ENCODE data around the gene LRFN2.

Gene LRFN2

DNA sequence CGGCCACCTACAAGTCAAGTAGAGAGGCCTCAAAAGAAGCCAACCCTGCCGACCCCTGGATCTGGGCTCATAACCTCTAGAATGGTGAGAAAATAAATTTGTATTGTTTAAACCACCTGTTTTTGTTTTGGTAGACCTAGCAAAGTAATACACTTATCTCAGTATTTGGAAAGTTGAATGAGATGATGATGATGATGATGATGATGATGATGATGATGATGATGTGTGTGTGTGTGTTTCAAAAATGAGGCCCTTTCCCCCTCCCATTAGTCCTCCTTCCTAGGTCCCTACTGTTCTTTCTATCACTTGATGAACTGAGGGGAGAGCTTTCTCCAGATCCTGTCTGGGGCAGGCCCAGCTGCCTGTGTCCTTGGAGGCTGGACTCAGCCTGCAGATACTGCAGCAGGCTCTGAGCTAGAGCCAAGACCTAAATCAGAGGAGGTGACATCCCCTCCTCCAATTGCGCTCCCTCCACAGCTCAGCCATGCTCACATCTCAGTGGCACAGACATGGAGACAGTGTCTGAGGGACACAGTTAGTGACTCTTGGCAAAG, 120.1 kb downstream of the LRFN2 start:
- DNase-seq: no peak

DNA sequence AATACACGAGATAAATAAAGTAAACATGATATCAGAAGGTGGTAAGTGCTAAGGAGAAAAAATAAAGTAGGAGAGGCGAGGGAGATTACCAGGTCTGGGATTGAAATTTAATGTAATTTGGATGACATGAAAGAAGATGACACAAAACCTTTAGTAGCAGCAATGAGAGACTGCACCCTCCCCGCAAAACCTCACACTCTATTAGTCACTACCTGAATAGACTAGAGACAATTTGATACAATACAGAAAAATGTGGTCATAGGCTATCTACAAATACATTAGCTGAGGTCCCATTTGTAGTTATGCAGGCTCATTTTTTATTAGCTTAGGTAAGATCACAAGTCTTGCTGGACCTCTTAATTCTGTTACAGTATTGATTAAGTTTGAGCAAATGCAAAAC, 125.5 kb downstream of the LRFN2 start:
- DNase-seq: no peak

DNA sequence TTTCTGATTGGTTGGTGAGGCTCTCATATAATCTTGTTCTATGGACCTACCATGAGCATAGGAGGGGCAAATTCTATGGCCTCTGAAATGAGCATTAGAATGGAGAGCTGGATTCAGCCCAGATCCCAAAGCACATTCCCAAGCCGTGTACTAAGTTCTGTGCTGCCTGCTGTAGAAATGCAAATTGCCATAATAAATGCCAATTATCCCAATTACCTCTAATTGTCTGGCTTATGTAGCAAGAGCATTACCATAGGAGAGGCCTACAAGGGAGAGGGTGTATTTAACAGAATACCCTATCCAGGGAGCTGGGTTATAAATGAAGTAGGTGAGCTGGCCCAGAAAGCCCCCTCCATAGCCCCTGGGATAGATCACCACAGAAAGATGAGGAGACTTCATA, 126.8 kb downstream of the LRFN2 start:
- DNase-seq: no peak

DNA sequence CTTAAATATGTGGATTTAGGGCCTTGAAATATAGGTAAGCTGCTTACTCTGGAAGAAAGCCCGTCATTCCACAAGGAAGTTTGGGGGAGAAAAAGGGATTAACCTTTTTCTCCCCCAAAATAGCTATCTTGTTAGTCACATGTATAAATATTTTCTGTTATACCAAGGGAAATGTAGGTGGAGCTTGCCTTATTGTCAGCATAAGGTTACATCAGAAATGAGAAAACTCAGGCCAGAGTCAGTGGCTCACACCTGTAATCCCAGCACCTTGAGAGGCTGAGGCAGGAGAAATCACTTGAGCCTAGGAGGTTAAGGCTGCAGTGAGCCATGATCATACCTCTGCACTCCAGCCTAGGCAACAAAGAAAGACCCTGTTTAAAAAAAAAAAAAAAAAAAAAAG, 129.9 kb downstream of the LRFN2 start:
- no peak for DNase-seq

DNA sequence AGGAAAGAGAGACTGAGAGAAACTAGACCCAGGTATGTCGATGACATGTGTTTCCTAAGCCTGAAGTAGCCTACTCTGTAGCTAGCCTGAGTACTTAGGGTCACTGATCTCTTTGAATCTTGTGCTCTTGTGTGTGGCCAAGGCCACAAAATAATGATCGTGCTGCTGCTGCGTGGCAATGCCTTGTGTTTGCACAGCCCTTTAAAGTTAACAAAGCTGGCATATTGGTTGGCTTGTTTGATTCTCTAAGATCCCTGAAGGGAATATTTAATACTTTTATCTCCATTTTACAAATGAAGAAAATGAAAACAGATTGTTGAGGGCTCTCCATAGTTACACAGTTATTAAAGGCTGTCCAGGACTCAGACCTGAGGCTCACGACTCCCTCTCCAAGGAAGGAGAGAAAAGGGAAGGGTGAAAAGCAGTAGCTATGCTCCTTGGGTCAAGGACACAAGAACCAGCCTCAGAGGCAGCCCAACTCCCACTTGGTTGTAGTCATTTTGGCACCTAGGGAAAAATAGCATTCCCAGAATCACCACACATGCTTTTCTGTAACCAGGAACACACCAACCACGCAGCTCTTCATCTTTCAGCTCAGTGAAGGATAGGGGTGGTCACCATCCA, 130.7 kb downstream of the LRFN2 start:
- DNase-seq: no peak

DNA sequence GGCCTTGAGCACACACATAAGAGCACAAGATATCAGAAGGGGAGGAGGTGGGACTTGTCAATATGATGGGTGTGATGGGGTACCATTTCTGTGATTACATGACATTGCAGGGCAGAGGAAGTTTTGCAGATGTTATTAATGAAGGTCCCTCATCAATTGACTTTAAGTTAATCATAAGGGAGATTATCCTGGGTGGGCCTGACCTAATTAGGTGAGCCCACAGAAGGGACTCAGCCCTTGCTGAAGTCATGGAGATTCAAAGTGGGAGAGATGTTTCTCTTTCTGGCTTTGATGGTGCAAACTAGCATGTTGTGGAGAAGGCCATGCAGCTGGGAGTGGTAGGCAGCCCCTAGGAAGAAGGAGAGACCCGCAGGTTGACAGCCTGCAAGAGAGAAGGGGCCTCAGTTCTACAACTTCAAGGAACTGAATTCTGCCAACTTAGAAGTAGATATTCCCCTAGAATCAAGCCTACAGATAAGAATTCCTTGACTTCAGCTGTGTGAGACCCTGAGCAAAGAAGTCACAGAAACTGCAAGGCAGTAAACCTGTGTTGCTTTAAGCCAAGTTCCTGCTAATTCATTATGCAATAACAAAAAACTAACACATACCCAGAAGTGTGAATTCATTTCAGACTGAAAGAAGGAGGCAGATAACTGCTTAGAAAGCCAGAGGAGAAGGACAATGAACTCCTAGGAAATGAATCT, 131.3 kb downstream of the LRFN2 start:
- DNase-seq: no peak

DNA sequence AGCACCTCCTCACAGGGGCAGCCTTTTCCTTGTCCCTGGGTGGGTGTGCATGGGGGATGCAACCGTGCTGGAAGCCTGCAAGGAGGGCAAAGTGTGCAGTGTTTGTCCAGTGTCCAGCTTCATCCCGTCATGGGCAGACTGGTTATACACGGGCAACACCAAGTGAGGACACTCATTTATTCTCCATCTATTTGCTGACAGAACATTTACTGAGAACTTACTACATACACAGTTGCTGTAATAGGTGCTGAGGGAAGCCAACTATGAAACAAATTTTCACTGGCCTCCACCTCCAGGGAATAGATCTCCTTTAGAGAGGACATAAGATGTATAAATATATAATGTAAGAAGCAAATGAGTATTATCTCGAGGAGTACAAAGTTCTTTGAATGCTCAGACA, 136.7 kb downstream of the LRFN2 start:
- no peak for DNase-seq

DNA sequence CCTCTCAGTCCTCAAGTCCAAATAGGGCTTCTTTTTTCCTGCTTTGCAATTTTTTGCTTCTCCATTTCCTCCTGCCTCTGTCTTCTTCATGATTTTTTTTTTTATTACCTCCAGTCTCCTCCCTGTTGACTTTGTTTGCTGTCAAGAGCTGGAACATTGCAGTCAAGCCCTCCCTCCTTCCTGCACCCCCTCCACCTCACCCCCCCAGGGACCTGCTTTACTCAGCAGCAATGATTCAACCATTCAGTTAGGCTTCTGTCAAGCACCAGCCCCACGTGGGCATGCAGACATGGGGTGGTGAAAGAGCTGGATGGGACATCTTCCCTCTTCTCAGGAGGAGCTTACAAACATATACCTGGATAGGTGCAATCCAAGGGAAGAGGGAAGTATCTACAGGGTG, 142.4 kb downstream of the LRFN2 start:
- DNase-seq: no peak

DNA sequence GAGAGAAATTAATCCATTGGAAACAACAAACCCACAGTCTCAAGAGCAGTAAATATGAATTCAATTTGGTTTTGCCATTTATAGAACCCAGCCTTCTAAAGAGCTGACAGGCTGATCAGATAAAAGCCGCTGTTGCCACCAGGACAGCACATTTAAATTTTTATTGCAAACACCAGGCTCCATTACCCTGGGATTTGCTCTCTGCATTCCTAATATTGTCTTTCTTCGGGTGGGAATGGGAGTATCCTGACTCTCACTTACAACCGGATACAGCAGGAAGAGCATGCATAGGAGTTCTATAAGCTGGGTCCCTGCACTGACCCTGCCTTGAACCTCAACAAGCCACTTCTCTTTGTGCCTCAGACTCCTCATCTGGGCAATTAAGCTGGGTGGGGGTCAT, 142.9 kb downstream of the LRFN2 start:
- no peak for DNase-seq

DNA sequence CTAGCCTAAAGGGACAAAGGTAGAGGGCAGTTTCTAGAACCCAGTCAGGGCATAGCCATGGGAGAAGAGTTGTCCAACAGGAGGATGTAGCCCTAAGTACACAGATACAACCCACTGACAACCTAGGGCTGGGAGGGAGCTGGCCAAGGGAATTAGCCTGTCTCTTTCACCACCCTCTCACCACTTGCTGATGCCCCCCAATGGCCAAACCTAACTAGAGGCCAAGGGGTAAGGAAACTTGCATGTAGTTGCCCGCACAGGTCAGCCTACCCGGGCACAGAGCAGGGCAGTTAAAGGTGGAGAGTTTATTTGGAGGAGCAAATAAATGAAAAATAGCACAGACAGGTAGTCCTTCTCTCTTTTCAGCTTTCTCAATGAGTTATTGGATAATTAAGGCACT, 143.3 kb downstream of the LRFN2 start:
- DNase-seq: no peak

DNA sequence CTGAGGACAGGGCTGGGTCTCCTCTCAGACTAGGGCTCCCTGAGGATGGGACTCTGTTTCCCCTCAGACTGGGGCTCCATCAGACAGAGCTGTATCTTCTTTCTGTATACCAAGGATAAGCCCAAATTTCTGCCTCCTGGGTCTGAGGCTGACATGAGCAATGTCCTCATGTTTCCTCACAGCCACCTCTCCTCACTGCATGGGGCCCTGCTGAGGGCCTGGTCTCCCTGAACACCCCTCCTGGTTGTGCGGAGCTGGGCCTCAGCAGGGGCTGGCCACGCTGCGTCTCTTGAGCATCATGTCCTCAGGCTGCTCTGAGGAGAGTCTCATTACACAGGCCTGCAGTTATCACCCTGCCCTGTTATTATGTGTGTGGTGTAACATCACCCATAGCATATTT, 144.6 kb downstream of the LRFN2 start:
- DNase-seq: no peak

DNA sequence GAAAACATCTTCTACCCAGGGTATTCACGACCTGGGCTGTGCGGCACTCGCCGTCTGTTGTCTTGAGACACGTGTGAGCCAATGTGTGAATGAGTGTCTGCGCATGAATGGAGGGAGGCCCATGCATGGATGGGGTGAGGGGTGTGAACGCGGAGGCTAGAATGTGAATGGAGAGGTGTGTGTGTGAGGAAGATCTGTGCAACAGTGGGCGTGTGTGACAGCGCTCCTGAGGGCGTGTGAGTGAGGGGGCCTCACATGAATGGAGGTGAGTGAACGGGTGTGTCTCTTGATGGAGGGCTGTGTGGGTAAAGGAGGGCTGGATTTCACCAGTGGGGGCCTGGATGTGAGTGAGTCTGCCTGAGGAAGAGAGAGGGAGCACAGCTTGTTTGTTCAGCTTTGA, 146.0 kb downstream of the LRFN2 start:
- DNase-seq: no peak

DNA sequence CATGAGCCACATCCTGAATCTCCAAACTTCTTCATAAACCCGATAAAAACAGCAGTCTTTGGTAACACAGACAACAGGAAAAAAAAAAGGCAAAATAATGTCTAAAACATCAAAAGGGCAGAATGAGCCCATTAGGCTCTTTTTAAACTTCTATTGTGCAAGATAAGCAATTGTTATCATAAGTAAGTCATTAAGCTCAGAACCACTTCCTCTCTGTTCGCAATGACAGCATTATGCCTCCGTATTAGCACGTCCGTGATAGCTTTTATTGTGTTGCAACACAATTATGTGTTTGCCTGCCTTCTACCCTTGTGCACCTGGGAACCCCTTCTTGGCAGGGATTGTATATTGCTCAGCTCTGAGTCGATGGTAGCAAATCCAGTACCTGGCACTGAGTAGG, 147.1 kb downstream of the LRFN2 start:
- no peak for DNase-seq

DNA sequence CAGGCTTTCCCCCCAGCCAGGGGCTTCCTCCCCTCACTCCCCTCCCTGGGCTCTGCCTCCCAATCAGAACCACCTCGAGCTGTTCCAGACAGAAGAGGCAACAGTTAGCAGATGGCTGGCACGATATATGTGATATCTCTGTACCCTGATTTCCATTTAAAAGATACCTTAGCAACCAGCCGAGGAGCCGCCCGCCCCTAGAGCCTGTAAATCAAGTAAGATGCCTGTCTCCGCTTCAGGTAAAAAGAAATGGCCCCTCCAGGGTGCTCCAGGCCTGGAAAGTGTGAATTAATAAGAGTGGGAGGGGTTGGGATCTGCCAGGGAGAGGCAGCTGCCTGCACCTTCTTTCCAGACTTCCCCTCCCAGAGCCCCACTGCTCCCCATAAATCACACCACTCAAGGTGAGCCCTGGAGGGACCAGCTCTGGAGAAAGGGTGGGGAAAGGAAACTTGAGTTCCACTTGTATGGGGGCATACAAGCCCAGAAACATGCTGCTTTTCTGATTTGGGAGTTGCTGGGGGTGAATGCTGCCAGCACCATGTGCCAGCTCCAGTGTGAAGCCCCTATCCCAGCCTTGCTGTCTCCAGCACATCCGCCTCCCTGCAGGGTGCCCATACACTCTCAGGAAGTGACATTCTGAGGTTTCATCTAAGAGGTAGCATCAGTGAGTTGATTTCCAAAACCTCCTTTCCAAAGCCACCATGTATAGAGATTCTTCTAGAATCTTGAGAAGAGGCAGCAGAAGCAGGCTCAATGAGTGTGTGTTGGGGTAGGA, 148.0 kb downstream of the LRFN2 start:
- DNase-seq: no peak

DNA sequence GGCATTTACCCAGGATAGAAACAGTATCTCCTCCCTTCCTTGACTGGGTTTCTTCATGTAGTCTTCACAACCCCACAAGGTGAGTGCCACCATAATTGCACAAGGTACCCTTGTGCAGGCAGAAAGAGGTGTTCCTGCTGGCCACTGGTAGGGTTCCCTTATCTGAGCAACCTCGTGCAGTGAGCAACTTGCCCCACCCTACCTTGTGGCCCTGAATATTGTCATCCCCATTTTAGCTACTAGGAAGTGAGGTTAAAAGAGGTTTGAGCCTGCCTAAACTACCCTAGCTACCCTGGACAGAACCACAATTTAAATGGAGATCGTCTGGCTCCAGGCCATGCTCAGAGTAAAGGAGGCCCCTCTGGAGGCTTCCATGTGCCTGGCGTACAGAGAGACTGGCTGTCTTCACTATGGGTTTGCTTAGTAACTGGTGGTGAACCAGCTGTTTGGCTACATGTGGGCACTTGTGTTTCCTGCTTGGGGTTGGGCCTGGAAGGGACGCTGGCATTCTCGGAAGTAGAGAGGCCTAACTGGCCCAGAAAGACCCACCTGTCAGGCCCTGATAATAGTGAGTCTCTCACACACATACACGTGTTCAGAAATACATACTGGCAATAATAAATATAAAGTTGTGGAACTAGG, 148.8 kb downstream of the LRFN2 start:
- no peak for DNase-seq

DNA sequence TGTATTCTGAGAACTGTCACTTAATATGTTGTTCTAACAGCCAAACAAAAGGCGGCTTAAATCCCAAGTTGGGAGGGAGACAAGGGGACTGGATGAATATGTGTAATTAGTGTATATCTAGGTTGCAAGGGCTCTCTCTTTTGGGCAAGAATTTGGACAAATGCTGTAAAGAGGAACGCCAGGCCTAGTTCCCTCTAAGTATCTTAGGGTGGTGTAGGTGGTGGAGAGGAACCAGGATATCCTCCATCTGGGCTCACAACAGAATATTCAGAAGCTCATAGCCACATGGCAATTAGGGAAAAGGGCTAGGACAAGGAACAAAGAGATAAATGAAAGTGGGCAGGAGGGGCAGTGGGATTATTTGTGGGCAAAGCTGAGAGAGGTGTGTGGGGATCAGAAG, 149.5 kb downstream of the LRFN2 start:
- DNase-seq: no peak

DNA sequence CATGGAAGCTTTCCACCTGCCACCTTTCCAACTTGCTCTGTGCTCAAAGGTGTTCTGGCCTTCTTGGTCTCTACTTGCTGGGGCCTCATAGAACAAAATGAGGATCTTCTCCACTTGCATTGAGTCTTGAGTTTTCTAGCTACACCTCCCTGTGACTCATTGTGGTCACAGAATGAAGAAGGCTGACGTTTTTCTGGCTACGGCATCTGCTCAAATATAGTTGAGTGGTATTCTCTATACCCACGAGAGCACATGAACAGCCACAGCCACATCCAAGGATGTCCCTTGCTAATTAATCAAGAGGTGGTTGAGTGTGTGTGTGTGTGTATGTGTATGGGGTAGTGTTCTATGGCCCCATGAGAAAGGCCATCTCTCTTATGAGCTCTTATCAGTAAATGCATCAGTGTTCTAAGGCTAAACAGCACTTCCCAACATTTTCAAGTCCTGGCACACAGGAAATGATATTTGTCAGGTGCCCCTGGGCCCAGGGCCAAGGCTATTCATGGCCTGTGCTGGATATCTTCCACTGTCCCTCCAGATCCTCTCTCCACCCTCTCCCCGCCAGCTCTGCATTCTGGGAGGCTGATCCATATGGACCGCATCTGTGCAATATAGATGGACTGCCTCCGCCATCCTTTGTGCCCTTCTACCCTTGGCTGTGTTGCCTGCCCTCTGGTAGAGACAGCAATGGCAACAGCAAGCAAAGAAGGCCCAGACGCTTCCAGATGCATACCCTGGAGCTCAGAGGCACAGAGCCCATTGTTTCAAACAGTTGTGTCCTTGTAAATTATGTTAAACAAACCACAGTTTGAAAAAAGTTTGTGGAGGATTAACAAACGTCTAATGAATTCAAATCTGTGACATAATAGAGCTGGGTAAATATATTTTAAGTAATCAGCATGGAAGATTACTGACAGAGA, 150.2 kb downstream of the LRFN2 start:
- DNase-seq: no peak

DNA sequence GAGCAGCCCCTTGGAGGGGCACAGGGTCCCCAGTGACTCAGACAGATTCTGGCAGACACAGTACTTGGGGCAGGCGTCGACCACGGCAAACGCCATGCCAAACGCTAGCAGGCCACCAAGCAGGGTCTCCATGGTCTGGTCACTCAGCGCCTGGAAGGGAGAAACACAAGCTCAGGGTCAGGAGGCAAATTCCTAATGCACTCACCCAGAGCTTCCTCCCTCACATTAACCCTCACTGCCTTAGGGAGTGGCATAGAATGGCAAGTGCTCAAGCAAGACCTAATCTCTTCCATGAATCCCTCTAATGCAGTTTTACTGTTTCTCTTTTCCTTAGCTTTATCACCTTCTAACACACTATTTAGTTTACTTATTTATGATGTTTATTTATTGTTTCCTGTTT, 154.2 kb downstream of the LRFN2 start:
- DNase-seq: no peak

DNA sequence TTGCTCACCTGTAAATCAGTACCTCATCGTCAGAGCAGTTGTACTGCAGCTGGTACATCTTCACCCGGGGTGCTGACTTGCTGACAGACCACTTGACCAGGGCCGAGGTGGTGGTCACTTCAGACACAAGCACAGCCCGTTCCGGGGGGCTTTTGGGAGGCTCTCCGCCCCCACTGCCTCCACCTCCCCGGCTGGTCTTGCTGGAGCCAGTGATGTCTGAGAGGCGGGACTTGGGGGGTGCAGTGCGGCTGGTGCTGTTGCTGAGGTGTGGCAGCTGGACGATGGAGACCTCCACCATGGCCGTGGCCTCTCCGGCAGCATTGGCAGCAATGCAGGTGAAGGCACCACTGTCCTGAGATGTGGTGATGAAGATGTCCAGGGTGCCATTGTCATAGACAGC, 155.5 kb downstream of the LRFN2 start:
- DNase-seq: no peak

DNA sequence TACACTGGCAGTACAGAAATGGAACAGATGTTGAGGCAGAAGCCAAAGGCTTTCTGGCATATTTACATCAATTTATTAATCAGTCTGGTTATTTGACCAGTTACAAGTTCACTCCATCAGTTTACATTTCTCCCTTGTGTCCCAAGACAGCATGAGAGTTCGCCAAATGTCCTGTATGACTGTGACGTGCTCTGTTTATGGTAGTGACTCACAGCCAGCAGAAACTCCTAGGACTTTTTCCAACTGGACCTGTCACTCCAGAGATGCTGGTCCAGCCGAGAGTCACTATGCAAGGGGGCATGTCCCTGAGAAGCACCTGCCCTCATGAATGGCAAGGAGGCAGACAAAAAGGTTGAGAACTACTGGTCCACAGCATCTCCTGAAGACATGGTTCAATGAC, 160.0 kb downstream of the LRFN2 start:
- no peak for DNase-seq

DNA sequence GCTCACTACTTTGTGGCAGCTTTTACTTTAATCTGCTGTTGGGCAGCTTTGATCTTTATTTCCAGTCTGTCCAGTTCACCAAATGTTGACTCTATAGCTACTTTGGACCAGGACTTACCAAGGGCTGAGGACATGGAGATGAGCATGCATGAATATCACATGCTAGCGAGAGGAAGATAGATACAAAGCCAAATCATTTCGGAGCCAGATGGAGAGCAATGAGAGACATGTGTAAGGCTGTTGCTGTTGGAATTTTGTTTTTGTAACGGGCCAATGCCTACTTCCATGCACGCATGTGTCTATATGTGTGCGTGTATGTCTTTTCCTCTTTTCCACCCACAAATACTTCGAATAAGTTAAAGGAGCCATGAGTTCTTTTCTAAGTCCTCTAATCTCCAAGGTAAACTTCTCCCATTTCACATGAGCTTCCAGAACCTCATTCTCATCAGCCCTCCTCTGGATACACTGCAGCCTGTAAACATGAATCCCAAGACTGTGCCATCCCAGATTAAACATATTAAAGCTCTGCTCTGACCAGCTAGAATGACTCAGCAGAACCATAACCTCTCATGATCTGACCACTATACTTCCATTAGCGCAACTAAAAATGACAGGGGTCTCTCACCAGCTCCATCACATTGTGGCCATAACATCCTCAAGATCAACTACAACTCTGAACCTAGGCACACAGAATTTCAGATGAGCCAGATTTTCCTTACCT, 160.7 kb downstream of the LRFN2 start:
- DNase-seq: no peak
